Measurements from ENCODE around the gene OR13J1.

OR13J1 gene

DNA sequence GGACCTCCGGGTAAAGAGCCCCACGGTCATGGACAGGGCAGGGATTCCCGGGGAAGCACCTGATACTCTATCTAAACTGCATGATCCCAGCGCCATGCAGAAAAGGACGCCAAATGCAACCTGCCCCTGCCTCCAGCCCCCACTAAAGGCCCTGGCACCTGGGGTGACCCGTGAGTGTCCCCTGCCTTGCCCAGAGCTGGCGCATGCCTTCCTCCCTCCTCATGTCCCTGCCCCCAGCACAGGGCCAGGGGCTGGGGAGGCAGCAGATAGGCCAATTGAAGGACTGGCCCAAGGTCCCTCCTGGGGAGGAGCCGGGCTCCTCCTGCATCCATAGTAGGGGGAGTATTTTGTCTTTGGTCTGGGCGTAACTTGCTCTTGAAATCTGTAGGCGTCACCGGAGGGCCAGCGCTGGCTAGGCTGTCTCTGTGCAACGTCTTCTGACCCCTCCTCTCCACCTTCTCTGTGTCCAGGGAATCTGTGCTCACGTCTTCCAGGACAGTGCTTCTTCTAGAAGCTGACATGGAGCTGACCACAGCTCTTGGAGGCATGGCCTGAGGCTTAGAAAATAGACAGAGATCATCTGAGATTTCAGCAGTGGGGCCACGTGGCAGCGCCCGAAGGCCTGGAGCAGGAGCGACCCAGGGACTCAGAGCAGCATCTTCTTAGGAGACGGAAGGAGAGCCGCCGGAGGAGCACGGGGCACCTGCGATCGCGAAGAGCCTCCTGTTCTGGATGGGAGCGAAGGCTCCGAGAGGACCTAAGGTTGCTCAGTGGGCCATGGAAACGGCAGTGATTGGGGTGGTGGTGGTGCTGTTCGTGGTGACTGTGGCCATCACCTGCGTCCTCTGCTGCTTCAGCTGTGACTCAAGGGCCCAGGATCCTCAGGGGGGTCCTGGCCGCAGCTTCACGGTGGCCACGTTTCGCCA lies 39.7 kb upstream of the OR13J1 start:
- TF ChIP-seq, protein P1, sequence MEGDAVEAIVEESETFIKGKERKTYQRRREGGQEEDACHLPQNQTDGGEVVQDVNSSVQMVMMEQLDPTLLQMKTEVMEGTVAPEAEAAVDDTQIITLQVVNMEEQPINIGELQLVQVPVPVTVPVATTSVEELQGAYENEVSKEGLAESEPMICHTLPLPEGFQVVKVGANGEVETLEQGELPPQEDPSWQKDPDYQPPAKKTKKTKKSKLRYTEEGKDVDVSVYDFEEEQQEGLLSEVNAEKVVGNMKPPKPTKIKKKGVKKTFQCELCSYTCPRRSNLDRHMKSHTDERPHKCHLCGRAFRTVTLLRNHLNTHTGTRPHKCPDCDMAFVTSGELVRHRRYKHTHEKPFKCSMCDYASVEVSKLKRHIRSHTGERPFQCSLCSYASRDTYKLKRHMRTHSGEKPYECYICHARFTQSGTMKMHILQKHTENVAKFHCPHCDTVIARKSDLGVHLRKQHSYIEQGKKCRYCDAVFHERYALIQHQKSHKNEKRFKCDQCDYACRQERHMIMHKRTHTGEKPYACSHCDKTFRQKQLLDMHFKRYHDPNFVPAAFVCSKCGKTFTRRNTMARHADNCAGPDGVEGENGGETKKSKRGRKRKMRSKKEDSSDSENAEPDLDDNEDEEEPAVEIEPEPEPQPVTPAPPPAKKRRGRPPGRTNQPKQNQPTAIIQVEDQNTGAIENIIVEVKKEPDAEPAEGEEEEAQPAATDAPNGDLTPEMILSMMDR (IDR thresholded peaks at IDR 0.05; ENCODE audit: insufficient read depth, low read length, poor library complexity, severe bottlenecking), result no peak
- H3K27me3 ChIP-seq (replicated peaks; ENCODE audit: control insufficient read depth, insufficient read depth, low read length), result no peaks in the 10 kb centered on the region
- no peak for DNase-seq (ENCODE audit: extremely low read depth, insufficient read length)
- no peak overlapping the region for H3K4me3 ChIP-seq (replicated peaks; ENCODE audit: low read depth, low read length)
- H3K36me3 ChIP-seq (ENCODE audit: control insufficient read depth, insufficient read depth, low read length), result no peaks in the 10 kb centered on the region

DNA sequence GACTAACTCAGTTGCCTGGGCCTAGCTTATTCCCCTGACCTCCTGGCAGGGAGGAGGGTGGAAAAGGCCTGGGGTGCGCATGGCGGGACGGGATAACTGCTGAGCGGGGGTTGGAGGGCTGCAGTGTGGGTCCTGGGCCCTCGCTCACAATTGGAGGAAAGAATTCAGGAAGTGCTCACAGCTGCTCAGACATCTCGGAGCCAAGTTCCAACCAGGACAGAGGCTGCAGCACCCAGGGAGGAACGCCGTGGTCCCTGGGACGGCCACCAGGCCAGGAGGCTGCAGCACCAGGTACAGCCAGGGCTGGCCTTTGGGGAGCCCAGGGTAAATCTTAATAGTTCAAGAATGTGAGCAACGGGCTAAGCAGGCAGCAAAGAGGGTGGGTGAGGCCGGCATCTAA lies 39.1 kb upstream of the OR13J1 start, which contains the start of gene SPAAR:
Gene SPAAR, plus strand, starts transcription at position 217 of the 400 bp plus-strand sequence. CDS start 974 bp downstream, outside the sequence.
- no peaks in the 10 kb centered on the region for H3K27me3 ChIP-seq (replicated peaks; ENCODE audit: control insufficient read depth, insufficient read depth, low read length)
- H3K36me3 ChIP-seq (ENCODE audit: control insufficient read depth, insufficient read depth, low read length), result no peaks in the 10 kb centered on the region
- DNase-seq (ENCODE audit: extremely low read depth, insufficient read length), result no peak
- H3K4me3 ChIP-seq (replicated peaks; ENCODE audit: low read depth, low read length), result no peak within 1 kb of the TSS
- TF ChIP-seq, protein P1 (IDR thresholded peaks at IDR 0.05; ENCODE audit: insufficient read depth, low read length, poor library complexity, severe bottlenecking), result no peak

DNA sequence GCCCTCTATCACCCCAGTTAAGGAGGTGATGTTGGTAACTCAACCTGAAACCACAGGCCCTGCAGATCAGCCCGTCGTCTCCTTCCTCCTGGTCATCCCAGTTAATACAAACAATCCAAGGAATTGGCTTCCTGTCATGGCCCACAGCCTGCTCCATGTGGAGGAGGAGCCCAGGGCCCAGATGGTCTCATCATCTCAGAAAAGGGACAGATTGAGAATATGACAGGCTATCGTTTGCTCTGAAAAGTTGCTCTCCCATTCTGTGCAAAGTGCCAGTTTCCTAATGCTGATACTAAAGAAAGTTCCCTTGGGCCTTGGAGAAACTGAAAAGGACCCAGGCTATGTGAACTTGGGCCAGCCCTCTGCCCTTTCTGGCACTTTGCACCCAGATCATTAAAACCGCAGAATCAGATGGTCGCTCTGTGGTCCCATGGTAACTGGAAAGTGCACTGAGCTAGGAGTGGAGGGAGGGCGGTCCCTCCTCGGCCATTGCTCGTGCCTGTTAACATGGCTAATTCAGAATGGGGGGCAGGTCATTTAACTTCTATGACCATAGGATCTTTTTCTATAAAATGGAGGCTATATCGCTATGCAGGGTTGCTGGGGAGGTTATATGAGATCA lies 38.4 kb upstream of the OR13J1 start:
- Histone ChIP-seq H3K4me3 (replicated peaks; ENCODE audit: low read depth, low read length) (no peak overlapping the region), H3K27me3 (replicated peaks; ENCODE audit: control insufficient read depth, insufficient read depth, low read length) (no peaks in the 10 kb centered on the region), H3K36me3 (ENCODE audit: control insufficient read depth, insufficient read depth, low read length) (no peaks in the 10 kb centered on the region)
- TF ChIP-seq, protein P1 (IDR thresholded peaks at IDR 0.05; ENCODE audit: insufficient read depth, low read length, poor library complexity, severe bottlenecking), result no peak
- DNase-seq (ENCODE audit: extremely low read depth, insufficient read length), result no peak

DNA sequence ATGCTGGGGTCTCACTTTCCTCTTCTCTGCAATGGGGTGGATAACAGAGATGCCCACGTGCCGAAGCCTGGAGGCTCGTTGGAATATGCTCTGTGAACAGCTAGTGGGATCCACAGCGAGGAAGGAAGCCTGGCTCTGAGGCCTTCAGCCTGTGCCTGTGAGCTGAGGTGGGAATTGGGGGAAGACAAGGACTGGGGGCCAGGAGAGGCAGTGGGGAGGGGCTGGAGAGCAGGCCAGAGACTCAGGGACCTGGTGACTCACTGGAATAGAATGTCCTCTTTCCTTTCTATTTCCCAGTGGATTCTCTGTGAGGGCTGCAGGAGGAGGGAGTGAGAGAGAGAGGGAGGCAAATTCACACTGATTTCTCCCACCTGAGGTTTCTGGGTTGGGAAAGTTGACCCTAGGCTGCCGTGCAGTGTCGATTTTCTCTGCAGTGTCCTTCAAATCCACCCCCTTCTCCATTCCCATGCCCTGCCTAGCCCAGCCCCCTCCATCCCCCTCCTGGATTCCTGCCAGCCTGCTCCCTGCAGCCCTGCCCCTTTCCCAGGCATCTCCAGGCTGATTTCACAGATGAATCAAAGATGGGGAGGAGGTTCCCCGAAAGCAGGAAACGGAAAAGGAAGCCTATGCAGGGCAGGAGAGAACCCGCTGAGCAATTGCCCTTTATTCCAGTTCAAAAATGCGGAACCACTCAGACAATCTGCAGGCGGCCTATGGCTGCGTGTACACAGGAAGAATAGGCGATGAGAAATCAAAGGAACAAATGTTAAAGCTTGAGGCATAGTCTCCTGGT lies 37.7 kb upstream of the OR13J1 start:
- DNase-seq (ENCODE audit: extremely low read depth, insufficient read length), result no peak
- TF ChIP-seq, protein P1 (IDR thresholded peaks at IDR 0.05; ENCODE audit: insufficient read depth, low read length, poor library complexity, severe bottlenecking), result no peak
- Histone ChIP-seq H3K27me3 (replicated peaks; ENCODE audit: control insufficient read depth, insufficient read depth, low read length) (no peaks in the 10 kb centered on the region), H3K4me3 (replicated peaks; ENCODE audit: low read depth, low read length) (no peak overlapping the region), H3K36me3 (ENCODE audit: control insufficient read depth, insufficient read depth, low read length) (no peaks in the 10 kb centered on the region)

DNA sequence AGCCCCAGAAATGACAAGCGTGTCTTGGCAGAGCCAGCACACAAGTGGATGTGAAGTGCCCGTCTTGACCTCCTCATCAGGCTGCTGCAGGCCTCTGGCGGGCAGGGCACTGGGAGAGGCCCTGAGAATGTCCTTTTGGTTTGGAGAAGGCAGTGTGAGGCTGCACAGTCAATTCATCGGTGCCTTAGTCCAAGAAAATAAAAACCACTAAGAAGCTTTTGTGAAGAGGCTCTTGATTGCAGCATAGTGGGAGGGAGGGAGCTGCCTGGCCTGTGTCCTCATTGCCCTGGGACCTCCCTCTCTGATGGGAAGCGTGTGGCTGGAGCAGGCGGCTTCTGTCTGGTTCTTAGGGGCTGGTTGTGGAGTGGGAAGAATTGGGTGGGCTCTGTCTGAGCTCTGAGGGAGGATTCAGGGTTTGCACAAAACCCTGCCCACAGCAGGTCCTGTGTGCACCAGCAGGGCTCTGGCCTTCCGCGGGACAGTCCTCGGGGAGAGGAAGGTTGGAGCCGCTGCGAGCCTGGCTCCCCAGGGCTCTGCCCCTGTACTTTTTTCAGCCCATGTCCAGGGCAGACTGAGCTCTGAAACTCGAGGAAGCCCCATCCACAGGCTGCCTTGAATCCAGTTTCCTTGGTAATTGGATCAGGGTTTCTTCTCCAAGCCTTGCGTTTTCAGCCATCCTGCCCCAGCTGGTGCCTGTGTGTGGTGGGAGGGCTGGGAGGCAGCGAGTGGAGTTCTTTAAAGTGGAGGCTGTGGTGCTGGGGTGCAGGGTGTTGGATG lies 36.9 kb upstream of the OR13J1 start:
- DNase-seq (ENCODE audit: extremely low read depth, insufficient read length), result no peak
- Histone ChIP-seq H3K27me3 (replicated peaks; ENCODE audit: control insufficient read depth, insufficient read depth, low read length) (peaks cover 1% of the 10 kb centered on the region), H3K4me3 (replicated peaks; ENCODE audit: low read depth, low read length) (no peak overlapping the region), H3K36me3 (ENCODE audit: control insufficient read depth, insufficient read depth, low read length) (no peaks in the 10 kb centered on the region)
- TF ChIP-seq, protein P1 (IDR thresholded peaks at IDR 0.05; ENCODE audit: insufficient read depth, low read length, poor library complexity, severe bottlenecking), result no peak

Measured in GM06990 (cell line).